OCI-LY7 (cell line): Measurements from ENCODE around the gene SPAST.

Experiments used
- CTCF ChIP-seq: fragments of 200-600 bp; sonication (generic); conservative IDR thresholded peaks from 2 replicates; pipeline ENCODE4 v1.5.1; 2014; ENCODE audit warnings: mild to moderate bottlenecking, antibody characterized with exemption, low read length, moderate library complexity, mixed read lengths
- EZH2phosphoT487 ChIP-seq: fragments of 200-600 bp; sonication (generic); IDR thresholded peaks from 2 replicates; pipeline ENCODE4 v1.6.1; 2018; ENCODE audit warnings: low read depth, borderline replicate concordance, mild to moderate bottlenecking, mixed run types, antibody characterized with exemption, low read length, moderate library complexity, mixed read lengths

- TF ChIP-seq CTCF (no peak), EZH2phosphoT487 (no peak)
Observed at GRCh38 chr2:32166115-32166574, 102.8 kb downstream of the SPAST start.
